HPDE6-E6E7 (cell line): Measurements from ENCODE around the gene DHX57.
"Not testable (repeated sequence)": the region's sequence is repeated elsewhere in the genome, so short reads cannot be mapped to it uniquely, and the experiment has no call there.

Experiments
- DNase-seq: peaks from one replicate; pipeline ENCODE4 v3.0.0; 2011; ENCODE audit warnings: missing footprints; ENCODE audit errors: extremely low spot score

The DHX57 gene

GRCh38 chr2:38797953-38798352 lies 77.8 kb downstream of the DHX57 start:
- no peak for DNase-seq

GRCh38 chr2:38797250-38797676 lies 78.5 kb downstream of the DHX57 start:
- DNase-seq = no peak

GRCh38 chr2:38795016-38795415 lies 80.7 kb downstream of the DHX57 start:
- DNase-seq = not testable (repeated sequence)

- DNase-seq = no peak
Measured at GRCh38 chr2:38794235-38794946, 81.3 kb downstream of the DHX57 start.

- no peak for DNase-seq
Measured at GRCh38 chr2:38793511-38793910, 82.2 kb downstream of the DHX57 start.

GRCh38 chr2:38792751-38793150 lies 83.0 kb downstream of the DHX57 start:
- no peak for DNase-seq

- not testable (repeated sequence) for DNase-seq
Measured at GRCh38 chr2:38792321-38792720, 83.4 kb downstream of the DHX57 start.

GRCh38 chr2:38791744-38792143 lies 84.0 kb downstream of the DHX57 start:
- no peak for DNase-seq

- no peak for DNase-seq
Measured at GRCh38 chr2:38789691-38790090, 86.0 kb downstream of the DHX57 start.

- no peak for DNase-seq
Measured at GRCh38 chr2:38788306-38788705, 87.4 kb downstream of the DHX57 start.

- no peak for DNase-seq
Measured at GRCh38 chr2:38783586-38783985, 92.1 kb downstream of the DHX57 start.

GRCh38 chr2:38778687-38779082 lies 97.0 kb downstream of the DHX57 start:
- DNase-seq = no peak

- DNase-seq = no peak
Measured at GRCh38 chr2:38776531-38776930, 99.2 kb downstream of the DHX57 start.

GRCh38 chr2:38775921-38776225 lies 99.9 kb downstream of the DHX57 start:
- no peak for DNase-seq

- no peak for DNase-seq
Measured at GRCh38 chr2:38775097-38775920, 100.4 kb downstream of the DHX57 start.

GRCh38 chr2:38771632-38772031 lies 104.1 kb downstream of the DHX57 start:
- DNase-seq = no peak

- no peak for DNase-seq
Measured at GRCh38 chr2:38765551-38765950, 110.2 kb downstream of the DHX57 start.

- no peak for DNase-seq
Measured at GRCh38 chr2:38765149-38765548, 110.6 kb downstream of the DHX57 start.

GRCh38 chr2:38763728-38764127 lies 112.0 kb downstream of the DHX57 start:
- no peak for DNase-seq

- no peak for DNase-seq
Measured at GRCh38 chr2:38763228-38763627, 112.5 kb downstream of the DHX57 start.

- not testable (repeated sequence) for DNase-seq
Measured at GRCh38 chr2:38755891-38756290, 119.8 kb downstream of the DHX57 start.

GRCh38 chr2:38754506-38754905 lies 121.2 kb downstream of the DHX57 start:
- DNase-seq = no peak

GRCh38 chr2:38754049-38754448 lies 121.7 kb downstream of the DHX57 start:
- DNase-seq = no peak
